ENCODE data around the gene DTNBP1.

DNA sequence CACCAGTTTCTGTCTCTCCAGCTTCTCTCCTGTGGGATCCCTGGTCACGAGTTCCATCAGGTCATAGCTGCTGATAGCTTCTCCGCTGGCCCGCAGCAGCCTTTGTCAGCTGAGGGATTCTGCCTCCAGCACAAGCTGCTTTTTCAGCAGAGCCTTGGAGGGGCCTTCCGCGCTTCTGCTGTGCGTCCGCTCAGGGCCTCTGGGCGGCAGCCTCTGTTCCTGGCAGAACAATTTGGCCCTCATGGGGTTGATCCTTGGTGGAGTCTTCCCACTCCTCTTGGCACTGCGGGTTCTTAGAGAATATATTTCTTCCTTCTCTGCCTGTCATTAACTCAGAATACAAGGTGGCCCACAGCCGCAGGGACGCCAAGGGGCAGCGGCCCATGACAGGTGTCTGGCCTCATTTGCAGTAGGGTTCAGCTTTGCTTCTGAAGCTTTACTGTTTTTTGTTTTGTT, 158.8 kb downstream of the DTNBP1 start:
- TF ChIP-seq, protein P1, sequence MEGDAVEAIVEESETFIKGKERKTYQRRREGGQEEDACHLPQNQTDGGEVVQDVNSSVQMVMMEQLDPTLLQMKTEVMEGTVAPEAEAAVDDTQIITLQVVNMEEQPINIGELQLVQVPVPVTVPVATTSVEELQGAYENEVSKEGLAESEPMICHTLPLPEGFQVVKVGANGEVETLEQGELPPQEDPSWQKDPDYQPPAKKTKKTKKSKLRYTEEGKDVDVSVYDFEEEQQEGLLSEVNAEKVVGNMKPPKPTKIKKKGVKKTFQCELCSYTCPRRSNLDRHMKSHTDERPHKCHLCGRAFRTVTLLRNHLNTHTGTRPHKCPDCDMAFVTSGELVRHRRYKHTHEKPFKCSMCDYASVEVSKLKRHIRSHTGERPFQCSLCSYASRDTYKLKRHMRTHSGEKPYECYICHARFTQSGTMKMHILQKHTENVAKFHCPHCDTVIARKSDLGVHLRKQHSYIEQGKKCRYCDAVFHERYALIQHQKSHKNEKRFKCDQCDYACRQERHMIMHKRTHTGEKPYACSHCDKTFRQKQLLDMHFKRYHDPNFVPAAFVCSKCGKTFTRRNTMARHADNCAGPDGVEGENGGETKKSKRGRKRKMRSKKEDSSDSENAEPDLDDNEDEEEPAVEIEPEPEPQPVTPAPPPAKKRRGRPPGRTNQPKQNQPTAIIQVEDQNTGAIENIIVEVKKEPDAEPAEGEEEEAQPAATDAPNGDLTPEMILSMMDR (IDR thresholded peaks at IDR 0.05) = peak in 1 of 4 experiments; percentile 22
- no peak for TF ChIP-seq POLR2A (IDR thresholded peaks at IDR 0.05)
- no peak for TF ChIP-seq POLR2AphosphoS5 (IDR thresholded peaks at IDR 0.05)

Data from prostate gland (tissue), 2 donors.